Astrocyte (in vitro differentiated cells and primary cell): ENCODE results near the gene PCK1. TPM values are rescaled to one million over a fixed set of nuclear protein-coding genes. Genes with fewer than 3 reads are reported as not detected.

Experiments
- DNase-seq: peaks from one replicate; pipeline ENCODE4 v3.0.0-alpha.2; 2010; ENCODE audit warnings: low read depth
- FAIRE-seq: peaks from 2 replicates; lab custom pipeline; 2011; peaks lifted over from hg19 to GRCh38; lab: Jason Lieb, UNC
- H2AFZ ChIP-seq: 2 replicates; pipeline ENCODE4 v1.6.0; 2012; ENCODE audit warnings: low read depth, low read length, inconsistent platforms
- H3K27ac ChIP-seq: 2 replicates; pipeline ENCODE4 v1.5.1; 2011; ENCODE audit warnings: low read depth, low read length, inconsistent platforms
- H3K27me3 ChIP-seq: 2 replicates; pipeline ENCODE4 v1.6.0; 2011; ENCODE audit warnings: low read length, inconsistent platforms; ENCODE audit not compliant: insufficient read depth
- H3K36me3 ChIP-seq: 2 replicates; pipeline ENCODE4 v1.5.1; 2011; ENCODE audit warnings: low read length, inconsistent platforms; ENCODE audit not compliant: insufficient read depth
- H3K4me1 ChIP-seq: 2 replicates; pipeline ENCODE4 v1.5.1; 2011; ENCODE audit warnings: low read length, inconsistent platforms; ENCODE audit not compliant: insufficient read depth
- H3K4me2 ChIP-seq: 2 replicates; pipeline ENCODE4 v1.6.0; 2012; ENCODE audit warnings: low read length, inconsistent platforms
- H3K4me3 ChIP-seq: 2 replicates; pipeline ENCODE4 v1.5.1; 2011; ENCODE audit warnings: low read depth, mild to moderate bottlenecking, low read length, inconsistent platforms; ENCODE audit not compliant: insufficient read depth
- H3K79me2 ChIP-seq: 2 replicates; pipeline ENCODE4 v1.6.0; 2012; ENCODE audit warnings: mild to moderate bottlenecking, low read length, inconsistent platforms; ENCODE audit not compliant: insufficient read depth
- H3K9ac ChIP-seq: 2 replicates; pipeline ENCODE4 v1.6.0; 2012; ENCODE audit warnings: mild to moderate bottlenecking, low read length, inconsistent platforms
- H3K9me3 ChIP-seq: 2 replicates; pipeline ENCODE4 v1.5.1; 2012; ENCODE audit warnings: low read depth, mild to moderate bottlenecking, low read length, inconsistent platforms; ENCODE audit not compliant: insufficient read depth
- H4K20me1 ChIP-seq: 2 replicates; pipeline ENCODE4 v1.6.0; 2012; ENCODE audit warnings: low read length, inconsistent platforms; ENCODE audit not compliant: insufficient read depth
- H3K27ac Mint-ChIP-seq: one replicate; pipeline ENCODE4 v1.8.0; 2021; ENCODE audit warnings: mild to moderate bottlenecking, mixed read lengths; ENCODE audit not compliant: unreplicated experiment
- H3K27me3 Mint-ChIP-seq: one replicate; pipeline ENCODE4 v1.8.0; 2021; ENCODE audit warnings: low read depth, mixed read lengths; ENCODE audit not compliant: unreplicated experiment
- H3K36me3 Mint-ChIP-seq: one replicate; pipeline ENCODE4 v1.8.0; 2021; ENCODE audit warnings: low read depth, mixed read lengths; ENCODE audit not compliant: unreplicated experiment
- H3K4me1 Mint-ChIP-seq: one replicate; pipeline ENCODE4 v1.8.0; 2021; ENCODE audit warnings: low read depth, mixed read lengths; ENCODE audit not compliant: unreplicated experiment
- H3K4me3 Mint-ChIP-seq: one replicate; pipeline ENCODE4 v1.8.0; 2021; ENCODE audit warnings: mild to moderate bottlenecking, moderate library complexity, mixed read lengths; ENCODE audit not compliant: unreplicated experiment
- H3K9me3 Mint-ChIP-seq: one replicate; pipeline ENCODE4 v1.8.0; 2021; ENCODE audit warnings: mild to moderate bottlenecking, mixed read lengths; ENCODE audit not compliant: unreplicated experiment
- CTCF ChIP-seq: IDR thresholded peaks from 2 replicates; pipeline ENCODE4 v1.5.1; 2011; ENCODE audit warnings: low read depth, mild to moderate bottlenecking, inconsistent platforms, low read length, moderate library complexity; ENCODE audit not compliant: insufficient read depth
- EZH2 ChIP-seq: IDR thresholded peaks from 2 replicates; pipeline ENCODE4 v1.6.1; 2012; ENCODE audit warnings: mild to moderate bottlenecking, low read length, inconsistent platforms; ENCODE audit not compliant: insufficient read depth
- total RNA-seq: library from RNA; stranded (reverse); gene quantifications from 2 replicates; pipeline ENCODE4 v1.2.1, GENCODE V29; 2021

PCK1 gene
- total RNA-seq, 1 donor from 2014 or later = not detected

- TF ChIP-seq CTCF (no peak), EZH2 (no peak)
- Histone ChIP-seq H2AFZ (no peak overlapping the region), H3K27ac (no peak overlapping the region), H4K20me1 (no peaks in the 10 kb centered on the region), H3K27me3 (peaks cover 25% of the 10 kb centered on the region), H3K4me2 (no peak overlapping the region), H3K4me1 (no peaks in the 10 kb centered on the region), H3K9me3 (peaks cover 12% of the 10 kb centered on the region), H3K4me3 (no peak overlapping the region), H3K9ac (no peak overlapping the region), H3K36me3 (no peaks in the 10 kb centered on the region), H3K79me2 (no peaks in the 10 kb centered on the region)
- H3K27me3 Mint-ChIP-seq = peaks cover 50% of the 10 kb centered on the region
- DNase-seq (no peak), FAIRE-seq (no peak)
- H3K27ac Mint-ChIP-seq = no peak overlapping the region
- peaks cover 2% of the 10 kb centered on the region for H3K36me3 Mint-ChIP-seq
- peaks cover 9% of the 10 kb centered on the region for H3K9me3 Mint-ChIP-seq
- H3K4me1 Mint-ChIP-seq = no peaks in the 10 kb centered on the region
- no peak overlapping the region for H3K4me3 Mint-ChIP-seq
Measured at GRCh38 chr20:57588596-57588995, 27.7 kb downstream of the PCK1 start.

- no peak overlapping the region for H3K27ac Mint-ChIP-seq
- Histone ChIP-seq H3K27me3 (peaks cover 22% of the 10 kb centered on the region), H3K9me3 (peaks cover 8% of the 10 kb centered on the region), H3K4me1 (no peaks in the 10 kb centered on the region), H2AFZ (no peak overlapping the region), H4K20me1 (no peaks in the 10 kb centered on the region), H3K36me3 (no peaks in the 10 kb centered on the region), H3K27ac (no peak overlapping the region), H3K4me3 (no peak overlapping the region), H3K4me2 (no peak overlapping the region), H3K9ac (no peak overlapping the region), H3K79me2 (no peaks in the 10 kb centered on the region)
- no peaks in the 10 kb centered on the region for H3K4me1 Mint-ChIP-seq
- H3K4me3 Mint-ChIP-seq = no peak overlapping the region
- H3K9me3 Mint-ChIP-seq = peaks cover 9% of the 10 kb centered on the region
- TF ChIP-seq CTCF (no peak), EZH2 (no peak)
- peaks cover 52% of the 10 kb centered on the region for H3K27me3 Mint-ChIP-seq
- DNase-seq = no peak
- FAIRE-seq = no peak
- no peaks in the 10 kb centered on the region for H3K36me3 Mint-ChIP-seq
Measured at GRCh38 chr20:57589123-57589727, 28.3 kb downstream of the PCK1 start.

- DNase-seq = no peak
- no peak overlapping the region for H3K27ac Mint-ChIP-seq
- no peak overlapping the region for H3K4me3 Mint-ChIP-seq
- Histone ChIP-seq H3K4me3 (no peak overlapping the region), H3K27me3 (peaks cover 17% of the 10 kb centered on the region), H3K27ac (no peak overlapping the region), H3K4me2 (no peak overlapping the region), H2AFZ (no peak overlapping the region), H3K9me3 (peaks cover 8% of the 10 kb centered on the region), H3K79me2 (no peaks in the 10 kb centered on the region), H3K36me3 (no peaks in the 10 kb centered on the region), H3K4me1 (no peaks in the 10 kb centered on the region), H4K20me1 (no peaks in the 10 kb centered on the region), H3K9ac (no peak overlapping the region)
- FAIRE-seq = no peak
- no peaks in the 10 kb centered on the region for H3K4me1 Mint-ChIP-seq
- no peaks in the 10 kb centered on the region for H3K36me3 Mint-ChIP-seq
- H3K27me3 Mint-ChIP-seq = peaks cover 57% of the 10 kb centered on the region
- TF ChIP-seq EZH2 (no peak), CTCF (no peak)
- peaks cover 6% of the 10 kb centered on the region for H3K9me3 Mint-ChIP-seq
Measured at GRCh38 chr20:57589728-57590484, 29.0 kb downstream of the PCK1 start.
